Prostate gland (tissue), 2 donors: ENCODE results near the gene DUSP1. TPM values are rescaled to one million over a fixed set of nuclear protein-coding genes. Genes with fewer than 3 reads are reported as not detected.

Experiments
- DNase-seq: peaks from one replicate; pipeline ENCODE4 v3.0.0-alpha.2; 2019; ENCODE audit warnings: low spot score
- H3K27ac ChIP-seq, 2 donors: fragments of 200-600 bp; sonication (generic); 2 replicates each; pipeline ENCODE4 v1.5.1; 2017 to 2019
- H3K27me3 ChIP-seq: fragments of 200-600 bp; sonication (generic); replicated peaks from 2 replicates; pipeline ENCODE4 v1.5.1; 2019; ENCODE audit not compliant: insufficient read depth
- H3K36me3 ChIP-seq, 2 donors: fragments of 200-600 bp; sonication (generic); 1 replicate in 1 of 2; 2 replicates in 1 of 2; pipeline versions ENCODE4 v1.5.1 to v1.8.1; 2017 to 2019
- H3K4me1 ChIP-seq: fragments of 200-600 bp; sonication (generic); replicated peaks from 2 replicates; pipeline ENCODE4 v1.5.1; 2019
- H3K4me3 ChIP-seq, 2 donors: fragments of 200-600 bp; sonication (generic); 2 replicates each; pipeline ENCODE4 v1.5.1; 2017 to 2019
- H3K9me3 ChIP-seq: fragments of 200-600 bp; sonication (generic); 2 replicates; pipeline ENCODE4 v1.5.1; 2017
- CTCF ChIP-seq, 4 experiments: fragments of 200-600 bp in 2 of 4; fragments of 450-650 bp in 2 of 4; sonication (generic) in 2 of 4; IDR thresholded peaks; 1 replicate in 3 of 4; 2 replicates in 1 of 4; pipeline ENCODE4 v1.5.1; 2016 to 2019; ENCODE audit warnings: antibody characterized with exemption in 4 of 4, mild to moderate bottlenecking in 2 of 4, moderate library complexity in 2 of 4
- POLR2A ChIP-seq: fragments of 450-650 bp; IDR thresholded peaks from one replicate; pipeline ENCODE4 v1.6.1; 2016; ENCODE audit warnings: antibody characterized with exemption, mild to moderate bottlenecking
- POLR2AphosphoS5 ChIP-seq: sonication (generic); formaldehyde crosslinking; IDR thresholded peaks from one replicate; pipeline ENCODE4 v1.6.1; 2017; ENCODE audit warnings: antibody characterized with exemption
- WGBS: methylation state at CpG from one replicate; pipeline ENCODE4 v1.1.5; 2018; 5-methylcytosine and 5-hydroxymethylcytosine counted together
- intact Hi-C: fragments of 100-400 bp; cut with DNase I; formaldehyde crosslinking; loops from one replicate; pipeline ENCODE4 v1.14.2; 2022
- total RNA-seq, 2 donors: library from RNA; depleted of rRNA; stranded (reverse); fragments of >200 nt; gene quantifications; one replicate each; pipeline ENCODE4 v1.1.0, GENCODE V29; 2016

DUSP1 gene
- total RNA-seq, 2 donors from 2014 or later: 559 to 659 TPM

- WGBS: 100% methylated on average over 1 of the region's 1 CpG
- no peaks in the 10 kb centered on the region for H3K9me3 ChIP-seq
- H3K27ac ChIP-seq: no peak overlapping the region
- no peaks in the 10 kb centered on the region for H3K27me3 ChIP-seq
- TF ChIP-seq POLR2A: no peak
- TF ChIP-seq POLR2AphosphoS5: no peak
- DNase-seq: no peak
- no peaks in the 10 kb centered on the region for H3K4me1 ChIP-seq
- intact Hi-C loops: no loop called here
- no peaks in the 10 kb centered on the region for H3K36me3 ChIP-seq
- no peak overlapping the region for H3K4me3 ChIP-seq
These were observed 10.9 kb downstream of the DUSP1 start for GRCh38 chr5:172760136-172760535.

- Histone ChIP-seq H3K27me3 (no peaks in the 10 kb centered on the region), H3K9me3 (no peaks in the 10 kb centered on the region), H3K27ac (no peak overlapping the region), H3K36me3 (no peaks in the 10 kb centered on the region), H3K4me1 (no peaks in the 10 kb centered on the region), H3K4me3 (no peak overlapping the region)
- intact Hi-C loops: no loop called here
- DNase-seq: no peak
- TF ChIP-seq POLR2A: no peak
- no peak for TF ChIP-seq POLR2AphosphoS5
- no peak for TF ChIP-seq CTCF (IDR thresholded peaks at IDR 0.05)
- WGBS: 66% methylated on average over 6 of the region's 6 CpGs
These were observed 12.2 kb downstream of the DUSP1 start for GRCh38 chr5:172758834-172759149.

GRCh38 chr5:172758077-172758833 lies 12.7 kb downstream of the DUSP1 start:
- Histone ChIP-seq H3K4me3 (no peak overlapping the region), H3K9me3 (no peaks in the 10 kb centered on the region), H3K4me1 (no peaks in the 10 kb centered on the region), H3K36me3 (no peaks in the 10 kb centered on the region), H3K27me3 (no peaks in the 10 kb centered on the region), H3K27ac (no peak overlapping the region)
- DNase-seq: no peak
- intact Hi-C loops: no loop called here
- 66% methylated on average over 19 of the region's 19 CpGs for WGBS
- TF ChIP-seq CTCF (IDR thresholded peaks at IDR 0.05): no peak
- TF ChIP-seq POLR2A: no peak
- TF ChIP-seq POLR2AphosphoS5: no peak

DNA sequence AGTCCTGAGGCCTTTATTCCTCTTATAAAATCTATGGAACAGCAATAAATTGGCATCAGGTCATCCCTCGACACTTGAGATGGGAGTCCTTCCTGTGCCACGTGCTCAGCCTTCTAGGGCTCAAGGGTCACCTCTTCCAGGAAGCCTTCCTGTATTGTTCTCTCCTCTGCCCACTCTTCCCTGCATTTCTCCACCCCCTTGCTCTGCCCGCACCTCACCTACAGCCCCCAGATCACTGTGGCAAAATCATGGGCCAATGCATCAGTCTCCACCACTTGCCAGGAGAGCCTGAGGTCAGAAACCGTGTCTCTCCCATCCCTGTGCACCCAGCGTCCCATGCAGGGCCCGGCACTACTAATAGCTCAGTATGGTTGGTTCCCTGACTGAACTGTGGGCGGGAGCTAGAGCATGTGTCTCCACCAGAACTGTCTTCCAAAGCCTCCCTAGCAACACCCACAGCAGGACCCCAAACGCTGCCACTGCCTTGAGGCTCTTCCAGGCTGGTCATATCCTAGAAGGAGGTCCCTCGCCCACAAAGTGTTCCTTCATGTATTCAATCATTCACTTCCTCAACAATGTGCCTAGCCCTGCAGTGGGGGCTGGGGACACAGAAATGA lies 13.5 kb downstream of the DUSP1 start:
- H3K27ac ChIP-seq: no peak overlapping the region
- no peak for TF ChIP-seq CTCF (IDR thresholded peaks at IDR 0.05)
- H3K36me3 ChIP-seq: no peaks in the 10 kb centered on the region
- no peak overlapping the region for H3K4me3 ChIP-seq
- H3K4me1 ChIP-seq: no peaks in the 10 kb centered on the region
- intact Hi-C loops: no loop called here
- no peaks in the 10 kb centered on the region for H3K27me3 ChIP-seq
- H3K9me3 ChIP-seq: no peaks in the 10 kb centered on the region
- DNase-seq: no peak
- 83% methylated on average over 9 of the region's 9 CpGs for WGBS

- DNase-seq: no peak
- Histone ChIP-seq H3K4me3 (no peak overlapping the region), H3K27me3 (no peaks in the 10 kb centered on the region), H3K27ac (no peak overlapping the region), H3K36me3 (no peaks in the 10 kb centered on the region), H3K4me1 (no peaks in the 10 kb centered on the region), H3K9me3 (no peaks in the 10 kb centered on the region)
- TF ChIP-seq CTCF (IDR thresholded peaks at IDR 0.05): no peak
- TF ChIP-seq POLR2A: no peak
- no peak for TF ChIP-seq POLR2AphosphoS5
- 81% methylated on average over 10 of the region's 10 CpGs for WGBS
- intact Hi-C loops: no loop called here
These were observed 14.1 kb downstream of the DUSP1 start for GRCh38 chr5:172756764-172757393.
